GM10266 (cell line): ENCODE data around the gene ACTL10.

Experiments
- DNase-seq: peaks from one replicate; pipeline ENCODE4 v3.0.0; 2012; ENCODE audit errors: extremely low spot score
- TF ChIP-seq, protein P1 (sequence below): IDR thresholded peaks from 2 replicates; pipeline ENCODE4 v1.5.1; 2012; ENCODE audit warnings: mild to moderate bottlenecking, low read depth; ENCODE audit not compliant: control insufficient read depth, insufficient read depth; ENCODE audit errors: missing control alignments

ACTL10 gene

DNA sequence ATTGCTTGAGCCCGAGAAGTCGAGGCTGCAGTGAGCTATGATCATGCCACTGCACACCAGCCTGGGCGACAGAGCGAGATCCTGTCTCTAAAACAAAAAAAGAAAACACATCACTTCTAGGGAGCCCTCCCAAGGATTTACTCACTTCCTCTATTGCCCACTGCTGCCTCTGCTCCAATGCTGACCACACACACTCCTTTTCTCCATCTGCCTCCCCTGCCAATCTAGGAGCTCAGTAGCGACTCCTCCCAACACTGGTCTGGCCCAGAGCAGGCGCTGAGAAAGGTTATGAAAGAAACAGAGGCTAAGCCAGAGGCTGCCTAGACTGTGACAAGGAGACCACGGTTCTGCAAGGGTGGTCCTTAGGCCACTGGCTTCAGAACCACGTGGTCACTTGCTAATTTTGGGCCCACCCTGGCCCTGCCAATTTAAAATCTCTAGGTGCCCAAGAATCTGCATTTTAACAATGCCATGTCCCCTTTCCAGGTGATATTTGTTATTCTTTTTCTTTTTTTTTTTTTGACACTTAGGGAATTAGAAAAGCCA lies 20.7 kb downstream of the ACTL10 start:
- DNase-seq: no peak
- TF ChIP-seq, protein P1, sequence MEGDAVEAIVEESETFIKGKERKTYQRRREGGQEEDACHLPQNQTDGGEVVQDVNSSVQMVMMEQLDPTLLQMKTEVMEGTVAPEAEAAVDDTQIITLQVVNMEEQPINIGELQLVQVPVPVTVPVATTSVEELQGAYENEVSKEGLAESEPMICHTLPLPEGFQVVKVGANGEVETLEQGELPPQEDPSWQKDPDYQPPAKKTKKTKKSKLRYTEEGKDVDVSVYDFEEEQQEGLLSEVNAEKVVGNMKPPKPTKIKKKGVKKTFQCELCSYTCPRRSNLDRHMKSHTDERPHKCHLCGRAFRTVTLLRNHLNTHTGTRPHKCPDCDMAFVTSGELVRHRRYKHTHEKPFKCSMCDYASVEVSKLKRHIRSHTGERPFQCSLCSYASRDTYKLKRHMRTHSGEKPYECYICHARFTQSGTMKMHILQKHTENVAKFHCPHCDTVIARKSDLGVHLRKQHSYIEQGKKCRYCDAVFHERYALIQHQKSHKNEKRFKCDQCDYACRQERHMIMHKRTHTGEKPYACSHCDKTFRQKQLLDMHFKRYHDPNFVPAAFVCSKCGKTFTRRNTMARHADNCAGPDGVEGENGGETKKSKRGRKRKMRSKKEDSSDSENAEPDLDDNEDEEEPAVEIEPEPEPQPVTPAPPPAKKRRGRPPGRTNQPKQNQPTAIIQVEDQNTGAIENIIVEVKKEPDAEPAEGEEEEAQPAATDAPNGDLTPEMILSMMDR: no peak

DNA sequence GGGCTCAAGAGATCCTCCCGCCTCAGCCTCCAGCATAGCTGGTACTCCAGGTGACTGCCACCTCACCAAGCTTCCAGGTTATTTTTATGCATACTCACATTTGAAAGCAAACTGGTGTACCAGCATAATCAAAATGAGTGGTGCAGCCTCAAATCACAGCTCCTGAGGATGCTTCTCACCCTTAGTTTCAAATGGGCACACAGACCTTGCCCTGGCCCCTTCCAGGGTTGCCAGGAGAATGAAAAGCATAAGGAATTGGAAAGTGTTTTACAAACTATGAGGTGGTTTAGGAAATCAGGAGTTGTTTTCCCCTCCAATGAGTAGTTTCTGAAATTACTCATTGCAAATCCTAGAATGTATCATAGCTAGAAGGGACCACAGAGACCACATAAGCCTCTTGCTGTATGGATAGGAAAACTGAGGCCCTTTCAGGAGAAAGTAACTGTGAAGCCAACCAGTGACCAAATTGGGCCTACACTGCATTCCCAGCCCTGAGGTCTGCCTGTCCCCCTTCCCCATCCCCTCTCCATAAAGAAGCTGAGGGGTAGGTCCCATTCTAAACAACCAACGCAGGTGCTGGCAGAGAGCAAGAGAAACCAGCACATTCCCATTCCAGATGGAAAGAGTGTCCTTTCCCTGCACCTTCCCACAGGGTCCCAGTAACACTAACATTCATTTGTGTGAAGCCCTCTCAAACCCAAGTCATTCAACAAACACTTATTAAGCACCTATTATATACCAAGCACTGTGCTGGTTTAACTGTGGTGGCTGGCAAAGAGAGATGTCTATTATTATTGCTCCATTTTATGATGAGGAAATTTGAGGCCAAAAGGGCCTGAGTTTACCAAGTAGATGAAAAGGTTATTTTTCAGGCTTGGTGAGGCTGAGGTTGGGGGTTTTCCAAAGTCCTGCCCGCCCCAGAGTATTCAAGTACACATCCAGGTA lies 21.5 kb downstream of the ACTL10 start:
- DNase-seq: no peak
- TF ChIP-seq, protein P1: no peak

DNA sequence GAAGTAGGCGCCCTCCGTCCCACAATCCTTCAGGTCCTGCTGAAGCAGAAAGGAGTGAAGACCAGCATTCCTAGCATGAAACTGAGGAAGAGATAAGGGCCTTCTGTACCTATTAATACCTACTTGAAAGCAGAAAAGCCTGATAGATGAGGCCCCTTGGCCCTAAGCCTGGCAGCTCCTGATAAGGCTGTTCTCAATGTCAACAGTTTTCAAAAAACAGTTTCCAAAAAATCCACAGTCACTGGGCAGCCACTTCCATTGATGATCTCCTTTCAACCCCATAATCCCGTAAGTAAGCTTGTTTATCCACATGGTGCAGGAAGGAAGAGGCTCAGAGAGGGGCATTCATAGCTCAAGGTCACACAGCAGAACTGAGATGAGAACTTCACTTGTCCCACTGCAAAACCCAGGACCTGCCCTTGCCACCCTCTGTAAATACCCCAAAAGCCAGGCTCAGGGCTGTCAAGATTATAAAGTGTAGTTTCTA lies 22.2 kb downstream of the ACTL10 start:
- TF ChIP-seq, protein P1: no peak
- DNase-seq: no peak

DNA sequence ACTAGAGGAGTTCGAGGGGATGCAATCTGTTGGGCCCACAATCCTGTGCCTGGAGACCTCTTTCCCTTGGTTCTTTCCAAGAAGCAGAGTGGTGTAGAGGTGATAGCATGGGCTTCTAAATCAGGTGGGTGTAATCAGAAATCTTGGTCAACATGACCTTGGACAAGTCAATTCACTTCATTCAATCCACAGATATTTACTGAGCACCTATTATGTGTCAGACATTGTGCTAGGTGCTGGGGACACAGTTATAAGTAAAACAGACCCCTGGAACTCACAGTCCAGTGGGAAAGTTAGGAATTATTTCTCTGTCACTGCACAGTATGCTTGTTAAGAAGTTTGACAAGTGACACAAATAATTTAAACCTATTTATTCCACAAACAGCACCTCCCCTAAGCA lies 22.8 kb downstream of the ACTL10 start:
- TF ChIP-seq, protein P1: no peak
- DNase-seq: no peak

DNA sequence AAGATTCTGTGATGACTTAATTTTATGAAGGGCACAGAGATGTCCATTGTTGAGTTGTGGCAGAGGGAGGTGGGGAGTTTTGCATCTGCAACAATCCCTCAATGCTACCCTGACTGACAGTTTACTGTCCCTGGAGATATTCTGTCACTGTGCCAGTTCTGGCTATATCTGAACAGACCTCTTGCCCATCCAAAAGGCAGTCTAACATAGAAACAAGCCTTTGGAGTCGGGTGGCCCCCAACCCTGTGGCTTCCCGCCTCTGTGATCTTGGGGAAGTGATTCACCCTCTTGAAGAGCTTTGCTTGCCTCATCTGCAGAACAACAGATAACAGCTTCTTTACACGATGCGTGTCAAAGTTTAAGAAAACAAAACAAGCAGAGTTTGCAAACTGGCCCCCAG lies 23.2 kb downstream of the ACTL10 start:
- DNase-seq: no peak
- TF ChIP-seq, protein P1: no peak

DNA sequence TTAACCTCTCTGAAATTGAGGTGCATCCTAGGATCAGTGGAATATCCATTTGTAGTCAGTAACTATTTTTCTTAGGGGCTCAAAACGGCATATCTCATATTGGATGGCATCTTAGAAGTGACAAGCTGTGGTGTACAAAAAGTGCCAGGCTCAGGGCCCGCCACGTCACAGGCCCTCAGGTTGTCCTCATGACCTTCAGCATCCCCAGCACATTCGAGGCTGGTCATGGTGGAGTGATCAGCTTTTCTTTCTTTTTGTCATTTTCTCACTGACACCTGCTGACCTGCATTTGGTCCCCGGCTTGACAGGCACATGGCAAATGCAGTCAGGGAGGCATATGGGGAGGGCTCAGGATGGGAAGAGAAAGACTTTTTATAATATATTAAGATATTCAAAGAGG lies 26.5 kb downstream of the ACTL10 start:
- DNase-seq: no peak
- TF ChIP-seq, protein P1: no peak
